ENCODE results near the gene BLM. TPM values are rescaled to one million over a fixed set of nuclear protein-coding genes. Genes with fewer than 3 reads are reported as not detected.
"Not testable (repeated sequence)": the region's sequence is repeated elsewhere in the genome, so short reads cannot be mapped to it uniquely, and the experiment has no call there.

BLM gene
- total RNA-seq: 10 to 100 TPM; 49.6 to 58.7 TPM

DNA sequence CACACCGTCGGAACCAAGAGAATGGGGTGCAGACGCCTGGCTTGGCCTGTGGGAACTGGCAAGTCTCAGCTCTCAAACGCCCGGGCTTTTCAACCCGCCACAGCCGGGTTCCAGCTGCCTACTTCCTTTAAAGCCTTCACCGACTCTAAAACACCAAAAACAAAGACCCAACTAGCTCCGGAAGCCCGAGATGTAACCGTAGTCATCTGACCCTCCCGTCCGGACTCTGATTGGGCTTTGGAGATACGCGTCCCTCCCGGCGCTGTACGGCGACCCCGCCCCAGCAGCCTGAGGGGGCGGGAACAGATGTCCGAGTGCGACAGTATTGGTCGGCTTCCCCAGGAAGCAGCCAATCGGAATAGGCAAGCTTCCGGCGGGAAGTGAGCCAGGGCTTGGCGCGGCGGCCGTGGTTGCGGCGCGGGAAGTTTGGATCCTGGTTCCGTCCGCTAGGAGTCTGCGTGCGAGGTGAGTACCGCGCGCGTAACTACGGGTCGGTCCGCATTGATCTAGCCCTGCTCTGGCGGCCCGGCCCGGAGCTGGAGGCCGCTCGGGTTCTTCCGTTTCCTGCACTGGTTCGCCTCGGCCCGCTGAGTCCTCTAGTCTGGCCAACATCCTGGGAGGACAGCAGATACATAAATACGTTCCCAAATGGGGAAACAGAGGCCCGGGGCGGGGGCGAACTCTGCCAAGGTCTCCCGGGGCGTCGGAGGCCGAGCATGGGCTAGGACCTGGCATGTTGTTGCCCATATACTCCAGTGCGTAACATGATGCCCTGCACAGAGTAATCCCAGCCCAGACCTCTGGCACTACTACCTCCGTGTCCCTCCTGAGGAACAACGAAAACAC is at the start of gene BLM:
BLM (plus strand) TSS at position 371 of the 846 bp plus-strand sequence. CDS start 30,047 bp downstream, outside the sequence.
- no peaks in the 10 kb centered on the region for H3K27me3 Mint-ChIP-seq
- H3K4me3 Mint-ChIP-seq: peak within 1 kb of the TSS; percentile 98
- H3K36me3 Mint-ChIP-seq: peaks cover 12% of the 10 kb centered on the region
- no peaks in the 10 kb centered on the region for H3K9me3 Mint-ChIP-seq
- DNase-seq (ENCODE audit: low spot score) (peak; percentile 97), ATAC-seq (peak; percentile 100)
- peak within 1 kb of the TSS; percentile 92 to 95 for H3K27ac Mint-ChIP-seq
- peaks cover 27 to 31% of the 10 kb centered on the region in 2 donors for H3K4me1 Mint-ChIP-seq (ENCODE audit: low read depth in 2 of 2)

DNA sequence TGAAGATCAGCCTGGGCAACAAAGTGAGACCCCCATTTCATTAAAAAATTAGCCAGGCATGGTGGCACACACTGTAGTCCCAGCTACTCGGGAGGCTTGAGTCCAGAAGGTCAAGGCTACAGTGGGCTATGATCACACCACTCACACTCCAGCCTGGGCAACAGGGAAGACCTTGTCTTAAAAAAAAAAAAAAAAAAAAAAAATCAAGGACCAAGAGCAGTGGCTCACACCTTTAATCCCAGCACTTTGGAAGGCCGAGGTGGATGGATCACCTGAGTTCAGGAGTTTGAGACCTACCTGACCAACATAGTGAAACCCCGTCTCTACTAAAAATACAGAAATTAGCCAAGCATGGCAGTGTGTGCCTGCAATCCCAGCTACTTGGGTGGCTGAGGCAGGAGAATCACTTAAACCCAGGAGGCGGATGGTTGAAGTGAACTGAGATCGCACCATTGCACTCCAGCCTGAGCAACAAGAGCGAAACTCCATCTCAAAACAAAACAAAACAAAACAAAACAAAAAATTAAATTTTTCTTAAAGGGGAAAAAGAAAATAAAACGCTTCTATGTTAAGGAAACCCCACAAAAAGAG is 49.3 kb upstream of the BLM start:
- DNase-seq (ENCODE audit: low spot score): not testable (repeated sequence)

DNA sequence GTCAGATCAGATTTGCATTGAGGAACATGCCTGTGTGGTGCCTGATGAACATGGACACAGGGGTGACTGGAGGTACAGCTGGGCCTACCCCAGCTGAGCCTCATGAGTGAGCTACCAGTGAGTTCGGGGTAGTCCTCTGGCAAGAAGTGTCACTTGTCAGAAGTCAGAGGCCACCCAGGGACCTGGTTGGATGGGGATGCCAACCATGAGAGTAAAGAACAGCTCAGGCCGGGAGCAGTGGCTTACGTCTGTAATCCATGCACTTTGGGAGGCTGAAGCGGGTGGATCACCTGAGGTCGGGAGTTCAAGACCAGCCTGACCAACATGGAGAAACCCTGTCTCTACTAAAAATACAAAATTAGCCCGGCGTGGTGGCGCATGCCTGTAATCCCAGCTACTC is 46.5 kb upstream of the BLM start:
- H3K27ac Mint-ChIP-seq; DNase-seq (ENCODE audit: low spot score); H3K4me3 Mint-ChIP-seq; H3K36me3 Mint-ChIP-seq; ATAC-seq; H3K9me3 Mint-ChIP-seq: not testable (repeated sequence)
- Mint-ChIP-seq H3K4me1 (ENCODE audit: low read depth in 2 of 2) (peaks cover 7 to 10% of the 10 kb centered on the region in 2 donors), H3K27me3 (peaks cover 0 to 29% of the 10 kb centered on the region in 2 donors)

More for the DNA sequence above, 49.3 kb upstream of the BLM start:
- Mint-ChIP-seq H3K27me3 (peaks cover 10 to 36% of the 10 kb centered on the region in 2 donors), H3K4me1 (ENCODE audit: low read depth in 2 of 2) (peaks cover 21 to 25% of the 10 kb centered on the region in 2 donors)
- not testable (repeated sequence) for ATAC-seq, H3K36me3 Mint-ChIP-seq, H3K27ac Mint-ChIP-seq, H3K4me3 Mint-ChIP-seq, H3K9me3 Mint-ChIP-seq

DNA sequence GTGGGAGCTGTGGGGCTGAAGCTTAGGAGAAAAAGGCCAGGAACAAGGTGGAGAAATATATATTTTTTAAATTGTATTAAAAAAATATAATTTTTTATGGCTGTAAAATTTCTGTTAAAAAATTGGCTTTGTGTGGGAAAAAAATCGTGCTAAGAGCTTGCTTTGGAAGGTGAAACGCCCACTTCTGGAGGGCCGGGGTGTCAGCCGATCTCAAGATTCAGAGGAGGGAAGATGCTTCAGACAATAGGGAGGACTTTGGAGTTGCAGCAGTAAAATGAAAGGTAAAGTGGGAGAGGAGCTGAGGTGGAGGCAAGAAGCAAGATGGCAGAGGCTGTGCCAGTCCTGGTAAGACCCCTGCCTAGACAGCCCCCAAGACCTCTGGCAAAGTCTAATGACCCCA is 45.9 kb upstream of the BLM start:
- Mint-ChIP-seq H3K27ac (peak overlapping the region in 1 of 2 donors; percentile 34), H3K9me3 (no peaks in the 10 kb centered on the region), H3K27me3 (peaks cover 0 to 29% of the 10 kb centered on the region in 2 donors), H3K4me3 (no peak overlapping the region), H3K4me1 (ENCODE audit: low read depth in 2 of 2) (peaks cover 5% of the 10 kb centered on the region in 2 donors), H3K36me3 (no peaks in the 10 kb centered on the region)
- no peak for ATAC-seq
- DNase-seq (ENCODE audit: low spot score): no peak

DNA sequence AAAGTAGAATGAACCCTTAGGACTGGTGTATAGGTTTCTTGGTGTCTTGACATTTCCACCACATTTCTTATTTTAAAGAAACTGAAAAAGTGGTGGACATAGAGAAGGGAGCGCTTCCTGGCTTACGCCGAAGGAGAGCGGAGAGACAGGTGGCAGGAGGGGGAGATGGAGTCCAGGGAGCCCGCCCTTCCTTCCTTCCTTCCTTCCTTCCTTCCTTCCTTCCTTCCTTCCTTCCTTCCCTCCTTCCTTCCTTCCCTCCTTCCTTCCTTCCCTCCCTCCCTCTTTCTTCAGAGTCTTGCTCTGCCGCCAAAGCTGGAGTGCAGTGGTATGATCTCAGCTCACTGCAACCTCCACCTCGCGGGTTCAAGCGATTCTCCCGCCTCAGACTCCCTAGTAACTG is 43.8 kb upstream of the BLM start:
- not testable (repeated sequence) for ATAC-seq; DNase-seq (ENCODE audit: low spot score); H3K4me1 Mint-ChIP-seq (ENCODE audit: low read depth in 2 of 2); H3K4me3 Mint-ChIP-seq; H3K9me3 Mint-ChIP-seq; H3K36me3 Mint-ChIP-seq
- Mint-ChIP-seq H3K27me3 (peaks cover 0 to 25% of the 10 kb centered on the region in 2 donors), H3K27ac (peak overlapping the region in 1 of 2 donors; percentile 12)

DNA sequence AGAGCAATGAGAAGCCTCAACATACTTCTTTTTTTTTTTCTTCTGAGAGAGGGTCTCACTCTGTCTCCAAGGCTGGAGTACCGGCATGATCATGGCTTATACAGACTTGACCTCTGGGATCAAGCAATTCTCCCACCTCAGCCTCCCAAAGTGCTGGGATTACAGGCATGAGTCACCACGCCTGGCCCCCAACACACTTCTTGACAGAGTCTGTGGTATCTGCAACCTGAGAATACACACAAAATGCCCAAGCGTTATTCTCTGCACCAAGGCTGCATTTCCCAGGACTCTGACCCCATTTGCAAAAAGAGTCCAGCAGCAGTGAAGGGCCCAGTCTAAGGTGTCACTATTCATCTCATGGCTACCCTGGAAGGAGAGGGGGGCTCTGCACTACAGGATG is 42.7 kb upstream of the BLM start:
- Mint-ChIP-seq H3K9me3 (no peaks in the 10 kb centered on the region), H3K4me1 (ENCODE audit: low read depth in 2 of 2) (peaks cover 5 to 8% of the 10 kb centered on the region in 2 donors), H3K4me3 (no peak overlapping the region), H3K36me3 (no peaks in the 10 kb centered on the region), H3K27me3 (peaks cover 0 to 21% of the 10 kb centered on the region in 2 donors), H3K27ac (no peak overlapping the region)
- DNase-seq (ENCODE audit: low spot score) (no peak), ATAC-seq (no peak)

DNA sequence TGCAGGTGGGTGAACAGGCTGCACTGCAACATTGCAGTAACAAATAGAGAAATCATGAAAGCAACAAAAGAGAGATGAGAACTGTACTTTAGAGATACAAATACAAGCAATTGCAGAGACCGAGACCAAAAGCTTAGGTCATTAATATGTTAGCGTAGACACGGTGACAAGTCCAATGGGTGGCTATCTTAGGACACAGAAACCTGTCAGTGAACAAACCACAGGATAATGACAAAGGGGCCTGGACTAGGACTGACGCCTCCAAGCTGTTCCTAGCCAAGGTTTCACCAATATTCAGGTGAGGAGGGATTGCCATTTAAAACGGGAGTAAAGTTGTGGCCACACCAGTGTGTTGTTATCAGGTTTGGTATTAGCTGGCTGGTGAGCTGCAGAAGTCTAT is 41.7 kb upstream of the BLM start:
- ATAC-seq (no peak), DNase-seq (ENCODE audit: low spot score) (no peak)
- Mint-ChIP-seq H3K9me3 (no peaks in the 10 kb centered on the region), H3K27me3 (peaks cover 0 to 18% of the 10 kb centered on the region in 2 donors), H3K4me3 (no peak overlapping the region), H3K4me1 (ENCODE audit: low read depth in 2 of 2) (peaks cover 5 to 8% of the 10 kb centered on the region in 2 donors), H3K36me3 (no peaks in the 10 kb centered on the region), H3K27ac (no peak overlapping the region)

DNA sequence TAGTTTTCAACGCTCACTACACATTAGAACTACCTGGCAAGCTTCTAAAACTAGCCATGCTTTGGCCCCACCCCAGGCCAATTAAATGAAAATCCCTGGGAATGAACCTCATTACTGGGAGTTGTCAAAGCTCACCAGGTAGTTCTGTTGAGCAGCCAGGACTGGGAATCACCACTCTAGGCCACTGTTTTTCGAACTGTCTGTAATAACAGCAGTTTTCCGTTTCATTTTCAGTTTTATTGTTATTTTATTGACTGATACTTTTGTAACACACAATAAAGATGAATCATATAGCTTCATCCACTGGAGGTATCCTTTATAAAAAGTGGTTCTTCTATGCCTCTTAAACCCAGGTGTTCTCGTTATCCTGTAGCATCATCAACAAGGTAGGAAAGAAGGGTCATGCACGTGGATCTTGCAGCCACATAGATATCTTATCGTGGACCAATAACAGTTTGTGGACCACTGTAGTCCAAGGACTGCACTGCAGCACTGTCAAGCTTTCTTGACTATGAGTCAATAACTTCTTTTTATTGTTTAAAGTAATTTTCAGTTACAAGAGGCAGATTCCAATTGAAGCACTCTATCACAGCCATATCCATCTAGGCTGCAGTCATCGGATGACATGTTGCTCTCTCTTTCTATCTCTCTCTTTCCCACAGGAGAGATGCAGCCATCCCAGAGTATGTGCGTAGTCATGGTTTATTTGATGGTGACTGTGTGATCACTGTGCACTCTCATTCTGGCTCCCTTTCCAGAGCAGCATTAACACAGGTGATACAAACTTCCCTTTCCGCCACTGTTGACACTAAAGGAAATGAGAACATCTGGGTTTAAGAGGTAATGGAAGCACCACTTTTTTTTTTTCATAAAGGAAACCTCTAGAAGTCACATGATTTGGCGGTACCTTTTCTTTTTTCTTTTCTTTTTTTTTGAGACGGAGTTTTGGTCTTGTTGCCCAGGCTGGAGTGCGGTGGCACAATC is 39.0 kb upstream of the BLM start:
- peaks cover 0 to 7% of the 10 kb centered on the region in 2 donors for H3K27me3 Mint-ChIP-seq
- no peak for DNase-seq (ENCODE audit: low spot score)
- H3K4me1 Mint-ChIP-seq (ENCODE audit: low read depth in 2 of 2): peaks cover 5 to 8% of the 10 kb centered on the region in 2 donors
- peak overlapping the region in 1 of 2 donors; percentile 5 for H3K27ac Mint-ChIP-seq
- H3K4me3 Mint-ChIP-seq: no peak overlapping the region
- peak; percentile 54 to 61 for ATAC-seq
- H3K36me3 Mint-ChIP-seq: no peaks in the 10 kb centered on the region
- no peaks in the 10 kb centered on the region for H3K9me3 Mint-ChIP-seq

DNA sequence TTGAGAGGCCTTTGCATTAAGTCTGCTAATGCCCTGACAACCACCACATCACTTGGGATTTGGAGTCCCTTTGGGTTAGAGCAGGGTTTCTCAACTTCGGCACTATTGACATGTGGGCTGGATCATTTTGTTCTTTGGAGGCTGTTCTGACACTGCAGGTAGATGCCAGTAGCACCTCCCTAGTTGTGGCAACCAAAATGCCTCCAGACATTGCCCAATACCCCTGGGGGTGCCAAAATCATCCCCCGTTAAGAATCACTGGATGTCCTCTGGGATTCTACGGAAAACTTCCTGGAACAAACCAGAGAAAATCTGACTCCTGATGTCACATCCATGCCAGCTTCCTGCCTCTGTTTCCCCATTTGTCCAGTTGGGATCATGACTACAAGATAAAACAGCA is 37.2 kb upstream of the BLM start:
- no peaks in the 10 kb centered on the region for H3K36me3 Mint-ChIP-seq
- H3K27me3 Mint-ChIP-seq: peaks cover 0 to 5% of the 10 kb centered on the region in 2 donors
- H3K9me3 Mint-ChIP-seq: no peaks in the 10 kb centered on the region
- ATAC-seq (no peak), DNase-seq (ENCODE audit: low spot score) (no peak)
- H3K27ac Mint-ChIP-seq: no peak overlapping the region
- peaks cover 5 to 15% of the 10 kb centered on the region in 2 donors for H3K4me1 Mint-ChIP-seq (ENCODE audit: low read depth in 2 of 2)
- no peak overlapping the region for H3K4me3 Mint-ChIP-seq

DNA sequence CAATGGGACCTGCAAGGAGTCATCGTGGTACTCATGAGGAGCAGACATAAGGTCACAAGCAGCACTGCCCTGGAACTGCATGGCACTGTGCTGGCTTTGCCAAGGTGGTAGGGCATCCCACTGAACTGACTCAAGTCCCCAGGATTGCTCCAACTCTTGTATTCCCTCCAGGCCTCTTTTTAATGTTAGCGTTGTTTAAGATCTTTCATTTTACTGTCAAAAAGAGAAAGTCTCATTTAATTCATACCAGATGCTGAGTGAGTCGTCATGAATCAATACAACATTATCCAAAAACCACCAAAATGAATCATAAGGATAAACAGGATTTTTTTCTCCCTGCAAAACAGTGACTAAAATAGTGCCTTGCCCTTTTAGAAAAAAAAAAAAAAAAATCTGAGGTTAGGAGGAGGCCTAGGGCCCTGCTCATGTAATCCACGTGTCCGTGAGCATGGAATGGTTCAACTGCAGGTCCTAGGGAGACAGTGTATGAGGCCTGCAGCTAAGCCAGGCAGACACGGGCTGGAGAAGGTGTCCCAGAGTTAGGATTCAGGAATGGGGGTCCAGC is 36.7 kb upstream of the BLM start:
- Mint-ChIP-seq H3K27ac (no peak overlapping the region), H3K9me3 (no peaks in the 10 kb centered on the region), H3K4me3 (no peak overlapping the region), H3K36me3 (no peaks in the 10 kb centered on the region), H3K4me1 (ENCODE audit: low read depth in 2 of 2) (peaks cover 6 to 18% of the 10 kb centered on the region in 2 donors), H3K27me3 (peaks cover 0 to 3% of the 10 kb centered on the region in 2 donors)
- ATAC-seq (no peak), DNase-seq (ENCODE audit: low spot score) (no peak)

DNA sequence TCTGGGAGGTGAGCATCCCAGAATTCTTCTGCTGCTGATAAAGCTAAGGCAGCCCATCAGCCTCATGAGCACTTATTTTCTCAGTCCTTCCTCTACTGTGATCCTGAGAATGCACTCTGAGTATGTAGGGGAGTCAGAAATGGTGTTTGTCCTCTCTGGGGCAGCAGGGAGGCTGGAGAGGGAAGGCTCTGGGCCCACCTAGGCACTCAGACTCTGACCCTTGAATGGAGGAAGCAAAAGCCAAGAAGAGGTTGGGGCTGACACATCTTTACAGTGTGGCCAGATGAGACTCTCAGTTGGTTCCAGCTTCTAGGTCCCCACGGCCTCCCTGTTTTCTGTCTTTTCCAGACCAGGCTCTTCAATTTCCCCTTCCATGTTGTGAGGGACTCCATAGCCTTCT is 36.1 kb upstream of the BLM start:
- no peak for ATAC-seq
- H3K4me3 Mint-ChIP-seq: no peak overlapping the region
- no peak overlapping the region for H3K27ac Mint-ChIP-seq
- H3K36me3 Mint-ChIP-seq: no peaks in the 10 kb centered on the region
- H3K4me1 Mint-ChIP-seq (ENCODE audit: low read depth in 2 of 2): peaks cover 8 to 23% of the 10 kb centered on the region in 2 donors
- DNase-seq (ENCODE audit: low spot score): no peak
- H3K27me3 Mint-ChIP-seq: peaks cover 0 to 3% of the 10 kb centered on the region in 2 donors
- no peaks in the 10 kb centered on the region for H3K9me3 Mint-ChIP-seq

DNA sequence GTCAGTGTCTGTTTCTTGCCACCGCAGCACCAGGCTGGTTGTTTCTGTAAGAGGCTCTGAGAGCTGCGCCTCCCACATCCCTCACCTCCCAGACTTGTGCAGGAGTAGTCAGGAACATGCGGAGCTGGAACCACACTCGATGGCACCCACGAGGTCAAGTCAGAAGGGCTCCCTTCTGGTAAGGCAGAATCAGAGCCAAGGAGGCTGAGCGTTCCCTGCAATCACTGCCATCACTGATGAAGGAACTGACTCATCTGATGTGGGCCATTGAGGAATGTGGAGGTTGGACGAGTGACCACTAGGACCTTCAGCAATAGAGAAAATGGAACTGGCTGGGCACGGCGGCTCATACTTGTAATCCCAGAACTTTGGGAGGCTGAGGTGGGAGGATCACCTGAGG is 35.7 kb upstream of the BLM start:
- H3K36me3 Mint-ChIP-seq: no peaks in the 10 kb centered on the region
- ATAC-seq: no peak
- peaks cover 0 to 3% of the 10 kb centered on the region in 2 donors for H3K27me3 Mint-ChIP-seq
- no peak for DNase-seq (ENCODE audit: low spot score)
- H3K9me3 Mint-ChIP-seq: no peaks in the 10 kb centered on the region
- no peak overlapping the region for H3K4me3 Mint-ChIP-seq
- peaks cover 10 to 27% of the 10 kb centered on the region in 2 donors for H3K4me1 Mint-ChIP-seq (ENCODE audit: low read depth in 2 of 2)
- H3K27ac Mint-ChIP-seq: no peak overlapping the region

DNA sequence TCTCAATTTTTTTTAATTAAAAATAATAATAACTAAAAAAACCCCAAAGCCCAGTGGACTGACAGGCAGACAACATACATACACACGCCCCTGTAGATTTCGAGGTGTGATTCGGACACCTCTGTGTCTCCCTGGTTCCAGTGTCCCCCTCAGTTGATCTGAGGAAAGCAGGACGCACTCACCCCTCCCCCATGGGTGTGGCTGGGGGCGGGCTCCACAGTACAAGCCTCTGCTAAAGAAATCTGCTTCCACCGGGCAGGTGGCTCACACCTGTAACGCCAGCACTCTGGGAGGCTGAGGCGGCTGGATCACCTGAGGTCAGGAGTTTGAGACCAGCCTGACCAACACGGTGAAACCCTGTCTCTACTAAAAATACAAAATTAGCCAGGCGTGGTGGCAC is 33.8 kb upstream of the BLM start:
- ATAC-seq (no peak), DNase-seq (ENCODE audit: low spot score) (no peak)
- Mint-ChIP-seq H3K27ac (no peak overlapping the region), H3K9me3 (no peaks in the 10 kb centered on the region), H3K4me1 (ENCODE audit: low read depth in 2 of 2) (peaks cover 16 to 29% of the 10 kb centered on the region in 2 donors), H3K4me3 (no peak overlapping the region), H3K27me3 (peaks cover 0 to 3% of the 10 kb centered on the region in 2 donors), H3K36me3 (no peaks in the 10 kb centered on the region)

Measured in natural killer cell treated with Interleukin-12 subunit alpha and Interleukin-12 subunit beta and Interleukin-15 and Interleukin-18, amount 100 ng/mL, for 72 hours (primary cell).